Neuronal stem cell (in vitro differentiated cells): ENCODE data around the gene TMEM238L.

Source experiments
- DNase-seq: peaks from one replicate; pipeline ENCODE4 v3.0.0-alpha.2; 2013; ENCODE audit warnings: low spot score
- H2AFZ ChIP-seq: one replicate; pipeline ENCODE4 v1.6.1; 2013; ENCODE audit warnings: mild to moderate bottlenecking, low read length, inconsistent platforms
- H2AK5ac ChIP-seq: 2 replicates; pipeline ENCODE4 v1.6.1; 2013; ENCODE audit warnings: low read depth, mild to moderate bottlenecking, inconsistent platforms, low read length, moderate library complexity, mixed read lengths
- H2BK120ac ChIP-seq: 2 replicates; pipeline ENCODE4 v1.6.1; 2013; ENCODE audit warnings: low read depth, mild to moderate bottlenecking, inconsistent platforms, low read length, moderate library complexity, mixed read lengths
- H2BK12ac ChIP-seq: one replicate; pipeline ENCODE4 v1.6.1; 2013; ENCODE audit warnings: low read length, inconsistent platforms
- H2BK15ac ChIP-seq: 2 replicates; pipeline ENCODE4 v1.6.1; 2013; ENCODE audit warnings: mild to moderate bottlenecking, low read length, inconsistent platforms, mixed read lengths
- H2BK5ac ChIP-seq: one replicate; pipeline ENCODE4 v1.6.1; 2013; ENCODE audit warnings: inconsistent platforms, mild to moderate bottlenecking, low read length, moderate library complexity
- H3K14ac ChIP-seq: one replicate; pipeline ENCODE4 v1.6.1; 2013; ENCODE audit warnings: low read length, inconsistent platforms
- H3K18ac ChIP-seq: 2 replicates; pipeline ENCODE4 v1.6.1; 2013; ENCODE audit warnings: low read length, inconsistent platforms
- H3K23ac ChIP-seq: 2 replicates; pipeline ENCODE4 v1.6.1; 2013; ENCODE audit warnings: low read depth, mild to moderate bottlenecking, mixed read lengths, low read length, inconsistent platforms; ENCODE audit not compliant: poor library complexity
- H3K27ac ChIP-seq: replicated peaks from 3 replicates; pipeline ENCODE4 v1.5.1; 2013; ENCODE audit warnings: low read length, inconsistent platforms
- H3K27me3 ChIP-seq, 3 experiments: 2 replicates each; pipeline ENCODE4 v1.6.1; 2013; ENCODE audit warnings: low read length in 3 of 3, mild to moderate bottlenecking in 2 of 3, inconsistent platforms in 1 of 3, low read depth in 1 of 3, mixed read lengths in 1 of 3, moderate library complexity in 1 of 3; ENCODE audit not compliant: control insufficient read depth in 3 of 3, insufficient read depth in 3 of 3
- H3K36me3 ChIP-seq, 2 donors: replicated peaks in 1 of 2; 2 replicates each; pipeline ENCODE4 v1.6.1; 2013; ENCODE audit warnings: low read length in 2 of 2; ENCODE audit not compliant: control insufficient read depth in 2 of 2, insufficient read depth in 2 of 2
- H3K4ac ChIP-seq: 2 replicates; pipeline ENCODE4 v1.6.1; 2013; ENCODE audit warnings: inconsistent platforms, mild to moderate bottlenecking, low read length, moderate library complexity
- H3K4me1 ChIP-seq, 2 donors: 1 replicate in 1 of 2; 2 replicates in 1 of 2; pipeline ENCODE4 v1.6.1; 2013; ENCODE audit warnings: low read length in 2 of 2, low read depth in 1 of 2; ENCODE audit not compliant: control insufficient read depth in 2 of 2, insufficient read depth in 1 of 2
- H3K4me2 ChIP-seq: one replicate; pipeline ENCODE4 v1.6.1; 2013; ENCODE audit warnings: mild to moderate bottlenecking, low read length, inconsistent platforms; ENCODE audit not compliant: insufficient read depth, poor library complexity, severe bottlenecking
- H3K4me3 ChIP-seq, 2 donors: 2 replicates each; pipeline ENCODE4 v1.5.1; 2013; ENCODE audit warnings: low read length in 2 of 2, mild to moderate bottlenecking in 2 of 2, inconsistent platforms in 1 of 2, moderate library complexity in 1 of 2
- H3K79me1 ChIP-seq: one replicate; pipeline ENCODE4 v1.6.1; 2013; ENCODE audit warnings: low read depth, mild to moderate bottlenecking, inconsistent platforms, low read length, moderate library complexity
- H3K9ac ChIP-seq: one replicate; pipeline ENCODE4 v1.6.1; 2013; ENCODE audit warnings: mild to moderate bottlenecking, low read depth, low read length, inconsistent platforms; ENCODE audit not compliant: poor library complexity
- H3K9me3 ChIP-seq, 2 donors: replicated peaks in 1 of 2; 2 replicates each; pipeline versions ENCODE3 to v1.6.1; 2013; ENCODE audit warnings: low read length in 2 of 2, mild to moderate bottlenecking in 2 of 2, inconsistent platforms in 1 of 2, low read depth in 1 of 2, mixed read lengths in 1 of 2, moderate library complexity in 1 of 2; ENCODE audit not compliant: control insufficient read depth in 2 of 2, insufficient read depth in 1 of 2
- H4K8ac ChIP-seq: one replicate; pipeline ENCODE4 v1.6.1; 2013; ENCODE audit warnings: low read depth, mild to moderate bottlenecking, inconsistent platforms, low read length, moderate library complexity
- H4K91ac ChIP-seq: one replicate; pipeline ENCODE4 v1.6.1; 2013; ENCODE audit warnings: low read length, low read depth, mild to moderate bottlenecking, inconsistent platforms; ENCODE audit not compliant: poor library complexity
- WGBS, 2 donors: extraction: QIAGEN DNeasy Blood & Tissue Kit; methylation state at CpG; one replicate each; pipeline ENCODE4 v1.1.7; 2013; ENCODE audit warnings: missing lambda C conversion rate in 2 of 2, mixed read lengths in 1 of 2; ENCODE audit not compliant: insufficient read length in 2 of 2, insufficient replicate concordance in 1 of 2; ENCODE audit errors: extremely low coverage in 2 of 2; 5-methylcytosine and 5-hydroxymethylcytosine counted together

Gene TMEM238L

DNA sequence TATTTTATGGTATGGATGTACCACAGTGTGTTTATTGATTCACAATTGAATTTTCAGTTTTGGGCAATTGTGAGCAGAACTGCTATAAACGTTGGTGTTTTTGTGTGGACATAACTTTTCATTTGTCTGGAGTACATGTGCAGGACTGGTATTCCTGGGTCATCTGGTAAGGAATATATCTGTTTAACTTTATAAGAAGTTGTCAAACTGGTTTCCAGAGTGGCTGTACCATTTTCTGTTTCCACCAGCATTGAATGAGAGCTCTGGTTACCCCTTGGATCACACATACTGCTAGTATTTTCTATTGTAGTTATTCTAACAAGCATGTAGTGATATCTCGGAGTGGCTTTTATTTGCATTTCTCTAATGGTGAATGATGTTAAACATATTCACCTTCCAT, 24.3 kb downstream of the TMEM238L start:
- H4K8ac ChIP-seq: no peak overlapping the region
- H3K4me1 ChIP-seq: no peaks in the 10 kb centered on the region
- H3K14ac ChIP-seq: no peak overlapping the region
- H3K27me3 ChIP-seq: no peaks in the 10 kb centered on the region
- H3K9ac ChIP-seq: no peak overlapping the region
- H2BK5ac ChIP-seq: no peak overlapping the region
- H3K79me1 ChIP-seq: no peaks in the 10 kb centered on the region
- peaks cover 0 to 2% of the 10 kb centered on the region in 2 donors for H3K9me3 ChIP-seq
- H2BK120ac ChIP-seq: no peak overlapping the region
- no CpG with 5 or more reads among the region's 2 CpGs for WGBS, 2 donors
- H2BK15ac ChIP-seq: no peak overlapping the region
- no peak overlapping the region for H2AFZ ChIP-seq
- no peak overlapping the region for H4K91ac ChIP-seq
- no peak overlapping the region for H3K27ac ChIP-seq
- H3K18ac ChIP-seq: no peak overlapping the region
- no peak overlapping the region for H3K23ac ChIP-seq
- no peak overlapping the region for H3K4me2 ChIP-seq
- no peak overlapping the region for H3K4ac ChIP-seq
- H3K36me3 ChIP-seq: no peaks in the 10 kb centered on the region
- no peak overlapping the region for H2AK5ac ChIP-seq
- no peak for DNase-seq
- H2BK12ac ChIP-seq: no peak overlapping the region
- no peak overlapping the region for H3K4me3 ChIP-seq

DNA sequence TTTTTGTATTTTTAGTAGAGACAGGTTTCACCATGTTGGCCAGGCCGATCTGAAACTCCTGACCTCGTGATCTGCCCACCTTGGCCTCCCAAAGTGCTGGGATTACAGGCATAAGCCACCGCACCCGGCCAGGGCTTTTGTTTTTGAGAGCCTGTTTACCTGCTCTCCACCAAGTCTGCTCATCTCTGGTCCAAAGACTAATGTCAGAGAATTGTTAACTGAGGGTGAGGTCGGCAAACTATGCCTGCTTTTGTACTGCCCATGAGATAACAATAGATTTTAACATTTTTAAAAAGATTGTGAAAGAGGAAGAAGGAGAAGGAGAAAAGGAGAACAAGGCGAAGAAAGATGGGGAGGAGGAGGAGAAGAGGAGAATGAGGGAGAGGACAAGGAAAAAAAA, 26.0 kb downstream of the TMEM238L start:
- Histone ChIP-seq H3K4ac (no peak overlapping the region), H3K18ac (no peak overlapping the region), H2AFZ (no peak overlapping the region), H3K27ac (no peak overlapping the region), H3K23ac (no peak overlapping the region), H3K9ac (no peak overlapping the region), H2AK5ac (no peak overlapping the region), H4K8ac (no peak overlapping the region), H4K91ac (no peak overlapping the region), H2BK5ac (no peak overlapping the region), H3K79me1 (no peaks in the 10 kb centered on the region), H2BK120ac (no peak overlapping the region), H3K27me3 (no peaks in the 10 kb centered on the region), H3K4me1 (peaks cover 0 to 4% of the 10 kb centered on the region in 2 donors), H2BK15ac (no peak overlapping the region), H3K36me3 (no peaks in the 10 kb centered on the region), H3K4me3 (no peak overlapping the region), H2BK12ac (no peak overlapping the region), H3K9me3 (peaks cover 0 to 2% of the 10 kb centered on the region in 2 donors), H3K14ac (no peak overlapping the region), H3K4me2 (no peak overlapping the region)
- WGBS, 2 donors: 60 to 100% methylated on average over 1 of the region's 6 CpGs
- DNase-seq: no peak

DNA sequence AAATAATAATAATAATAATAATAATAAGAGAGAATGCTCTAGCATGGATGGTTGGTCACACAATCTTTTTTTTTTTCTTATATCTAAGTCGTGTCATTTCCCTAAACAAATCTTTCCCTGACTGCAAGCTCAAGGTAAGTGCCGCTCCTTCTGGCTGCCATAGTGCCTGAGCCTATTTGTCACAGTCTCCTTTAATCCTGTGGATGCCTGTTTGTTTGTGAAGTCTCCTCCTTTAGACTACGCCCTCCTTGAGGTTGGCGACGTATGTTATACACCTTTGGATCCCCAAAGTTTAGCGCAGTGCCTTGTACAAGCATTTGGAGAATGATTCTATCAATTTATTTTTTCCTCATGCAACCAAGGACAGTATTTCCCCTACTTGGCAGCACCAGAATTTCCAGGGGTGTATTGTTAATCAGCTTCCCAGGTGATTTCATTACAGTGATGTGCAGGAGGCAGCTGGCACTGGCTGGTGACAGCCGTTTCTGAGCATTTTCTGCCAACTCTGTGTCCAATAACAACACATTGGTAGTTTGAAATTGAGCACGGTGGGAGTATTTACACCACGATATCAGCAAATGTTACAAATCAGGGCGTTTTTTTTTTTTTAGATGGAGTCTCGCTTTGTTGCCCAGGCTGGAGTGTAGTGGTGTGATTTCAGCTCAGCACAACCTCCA, 26.6 kb downstream of the TMEM238L start:
- no peak overlapping the region for H2AFZ ChIP-seq
- no peak for DNase-seq
- no peaks in the 10 kb centered on the region for H3K36me3 ChIP-seq
- H2BK5ac ChIP-seq: no peak overlapping the region
- H3K9ac ChIP-seq: no peak overlapping the region
- no peaks in the 10 kb centered on the region for H3K27me3 ChIP-seq
- no peak overlapping the region for H3K4me3 ChIP-seq
- no peaks in the 10 kb centered on the region for H3K79me1 ChIP-seq
- H3K14ac ChIP-seq: no peak overlapping the region
- no peak overlapping the region for H4K8ac ChIP-seq
- no peak overlapping the region for H3K18ac ChIP-seq
- H2BK120ac ChIP-seq: no peak overlapping the region
- no CpG with 5 or more reads among the region's 11 CpGs for WGBS, 2 donors
- no peak overlapping the region for H2AK5ac ChIP-seq
- H3K9me3 ChIP-seq: peaks cover 0 to 5% of the 10 kb centered on the region in 2 donors
- no peak overlapping the region for H3K27ac ChIP-seq
- H4K91ac ChIP-seq: no peak overlapping the region
- no peak overlapping the region for H3K4me2 ChIP-seq
- H2BK12ac ChIP-seq: peak overlapping the region; percentile 16
- H2BK15ac ChIP-seq: no peak overlapping the region
- no peak overlapping the region for H3K23ac ChIP-seq
- H3K4ac ChIP-seq: no peak overlapping the region
- peaks cover 0 to 4% of the 10 kb centered on the region in 2 donors for H3K4me1 ChIP-seq

DNA sequence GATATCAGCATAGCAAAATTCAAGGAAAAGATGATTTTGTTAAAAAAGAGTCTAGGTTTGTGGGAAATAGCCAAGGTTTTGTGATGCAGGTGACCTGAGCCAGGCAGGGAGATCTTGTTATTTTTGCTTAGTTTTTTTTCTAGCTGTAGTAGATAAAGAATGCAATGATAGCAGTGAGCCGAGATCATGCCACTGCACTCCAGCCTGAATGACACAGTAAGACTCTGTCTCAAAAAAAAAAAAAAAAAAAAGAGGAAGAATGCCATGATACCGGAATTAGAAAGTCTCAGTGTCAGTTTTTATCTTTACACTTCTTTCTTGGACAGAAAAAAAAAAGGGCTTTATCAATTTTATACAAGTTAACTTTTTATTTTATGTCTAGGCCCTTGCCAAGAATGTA, 27.5 kb downstream of the TMEM238L start:
- no peak overlapping the region for H3K27ac ChIP-seq
- H2BK12ac ChIP-seq: no peak overlapping the region
- no peaks in the 10 kb centered on the region for H3K79me1 ChIP-seq
- no peak for DNase-seq
- peaks cover 2 to 12% of the 10 kb centered on the region in 2 donors for H3K9me3 ChIP-seq
- H3K9ac ChIP-seq: no peak overlapping the region
- H2BK120ac ChIP-seq: no peak overlapping the region
- no peak overlapping the region for H2BK5ac ChIP-seq
- no peaks in the 10 kb centered on the region for H3K36me3 ChIP-seq
- no peaks in the 10 kb centered on the region for H3K27me3 ChIP-seq
- no peak overlapping the region for H2BK15ac ChIP-seq
- no peak overlapping the region for H3K23ac ChIP-seq
- no peak overlapping the region for H3K4me2 ChIP-seq
- no peak overlapping the region for H3K18ac ChIP-seq
- no peak overlapping the region for H3K4ac ChIP-seq
- no peak overlapping the region for H4K91ac ChIP-seq
- no peak overlapping the region for H3K14ac ChIP-seq
- H2AK5ac ChIP-seq: no peak overlapping the region
- peaks cover 0 to 4% of the 10 kb centered on the region in 2 donors for H3K4me1 ChIP-seq
- no peak overlapping the region for H3K4me3 ChIP-seq
- no peak overlapping the region for H2AFZ ChIP-seq
- H4K8ac ChIP-seq: no peak overlapping the region
- no CpG with 5 or more reads among the region's 2 CpGs for WGBS, 2 donors
